ENCODE data around the gene SKI.

DNA sequence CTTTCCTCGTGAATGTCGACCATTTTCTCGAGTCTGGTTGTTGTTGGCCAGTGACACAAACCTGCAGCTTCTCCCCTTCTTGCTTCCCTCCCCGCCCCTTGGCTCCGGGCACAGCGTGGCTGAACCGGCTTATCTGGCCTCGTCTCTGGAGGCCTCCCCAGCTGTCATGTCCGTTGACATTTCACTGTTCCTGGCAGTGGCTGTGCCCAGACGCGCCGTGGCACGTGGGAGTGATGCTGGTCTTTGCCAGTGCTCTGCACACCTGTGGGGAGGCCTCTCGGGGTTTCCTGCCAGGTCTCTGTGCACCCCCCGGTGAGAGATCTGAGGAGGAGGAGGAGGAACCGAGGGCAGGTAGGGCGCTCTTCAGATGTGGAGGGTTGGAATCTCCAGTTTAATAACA lies 23.7 kb downstream of the SKI start:
- TF ChIP-seq, protein P1, sequence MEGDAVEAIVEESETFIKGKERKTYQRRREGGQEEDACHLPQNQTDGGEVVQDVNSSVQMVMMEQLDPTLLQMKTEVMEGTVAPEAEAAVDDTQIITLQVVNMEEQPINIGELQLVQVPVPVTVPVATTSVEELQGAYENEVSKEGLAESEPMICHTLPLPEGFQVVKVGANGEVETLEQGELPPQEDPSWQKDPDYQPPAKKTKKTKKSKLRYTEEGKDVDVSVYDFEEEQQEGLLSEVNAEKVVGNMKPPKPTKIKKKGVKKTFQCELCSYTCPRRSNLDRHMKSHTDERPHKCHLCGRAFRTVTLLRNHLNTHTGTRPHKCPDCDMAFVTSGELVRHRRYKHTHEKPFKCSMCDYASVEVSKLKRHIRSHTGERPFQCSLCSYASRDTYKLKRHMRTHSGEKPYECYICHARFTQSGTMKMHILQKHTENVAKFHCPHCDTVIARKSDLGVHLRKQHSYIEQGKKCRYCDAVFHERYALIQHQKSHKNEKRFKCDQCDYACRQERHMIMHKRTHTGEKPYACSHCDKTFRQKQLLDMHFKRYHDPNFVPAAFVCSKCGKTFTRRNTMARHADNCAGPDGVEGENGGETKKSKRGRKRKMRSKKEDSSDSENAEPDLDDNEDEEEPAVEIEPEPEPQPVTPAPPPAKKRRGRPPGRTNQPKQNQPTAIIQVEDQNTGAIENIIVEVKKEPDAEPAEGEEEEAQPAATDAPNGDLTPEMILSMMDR (IDR thresholded peaks at IDR 0.05; ENCODE audit: borderline replicate concordance, extremely low read depth, low read length, poor library complexity, severe bottlenecking) = no peak
- no peak for TF ChIP-seq EZH2 (IDR thresholded peaks at IDR 0.05; ENCODE audit: borderline replicate concordance, low read depth, low read length, severe bottlenecking)
